Common myeloid progenitor, CD34-positive (primary cell): Measurements from ENCODE around the gene IYD.

Source experiments
- CTCF ChIA-PET: fragments of 350-600 bp; sonication (Branson Sonifier 250); formaldehyde crosslinking; loops from one replicate; lab custom pipeline; 2021; ENCODE audit warnings: antibody characterized with exemption; lab: Charles Lee
- POLR2A ChIA-PET: fragments of 350-600 bp; sonication (Branson Sonifier 250); formaldehyde crosslinking; loops from one replicate; lab custom pipeline; 2021; ENCODE audit warnings: antibody characterized with exemption; lab: Charles Lee
- DNase-seq, 3 donors: peaks; one replicate each; pipeline versions ENCODE4 v3.0.0 to v3.0.0-alpha.2; 2013
- H3K27ac ChIP-seq, 2 experiments: 1 replicate in 1 of 2; 2 replicates in 1 of 2; pipeline ENCODE4 v1.7.0; 2013; ENCODE audit warnings: inconsistent platforms in 2 of 2, low read length in 2 of 2, mild to moderate bottlenecking in 2 of 2, low read depth in 1 of 2, moderate library complexity in 1 of 2; ENCODE audit not compliant: severe bottlenecking in 2 of 2, insufficient read depth in 1 of 2, poor library complexity in 1 of 2
- H3K27me3 ChIP-seq, 5 experiments: replicated peaks in 2 of 5; 1 replicate in 3 of 5; 2 replicates in 2 of 5; pipeline versions ENCODE4 v1.6.1 to v1.7.0; 2013; ENCODE audit warnings: low read length in 4 of 5, mild to moderate bottlenecking in 2 of 5, moderate library complexity in 2 of 5, inconsistent platforms in 1 of 5; ENCODE audit not compliant: insufficient read depth in 5 of 5, control insufficient read depth in 4 of 5
- H3K36me3 ChIP-seq, 4 experiments: 1 replicate in 2 of 4; 2 replicates in 2 of 4; pipeline versions ENCODE4 v1.6.1 to v1.7.0; 2013; ENCODE audit warnings: low read length in 3 of 4, control low read depth in 1 of 4, mild to moderate bottlenecking in 1 of 4; ENCODE audit not compliant: control insufficient read depth in 4 of 4, insufficient read depth in 4 of 4
- H3K4me1 ChIP-seq, 4 experiments: 1 replicate in 3 of 4; 2 replicates in 1 of 4; pipeline versions ENCODE4 v1.6.1 to v1.7.1; 2013; ENCODE audit warnings: low read length in 3 of 4, mild to moderate bottlenecking in 3 of 4, control low read depth in 1 of 4, inconsistent platforms in 1 of 4, moderate library complexity in 1 of 4; ENCODE audit not compliant: control insufficient read depth in 4 of 4, insufficient read depth in 4 of 4; ENCODE audit errors: control extremely low read depth in 1 of 4
- H3K4me3 ChIP-seq, 7 experiments: 1 replicate in 4 of 7; 2 replicates in 3 of 7; pipeline versions ENCODE4 v1.5.1 to v1.7.0; 2013; ENCODE audit warnings: mild to moderate bottlenecking in 7 of 7, low read length in 6 of 7, moderate library complexity in 6 of 7, inconsistent platforms in 2 of 7, low read depth in 2 of 7, control low read depth in 1 of 7; ENCODE audit not compliant: insufficient read depth in 4 of 7, control insufficient read depth in 1 of 7; ENCODE audit errors: extremely low read depth in 1 of 7
- H3K9me3 ChIP-seq, 5 experiments: 1 replicate in 4 of 5; 2 replicates in 1 of 5; pipeline versions ENCODE4 v1.6.1 to v1.7.1; 2013; ENCODE audit warnings: low read length in 4 of 5, mild to moderate bottlenecking in 2 of 5, inconsistent platforms in 1 of 5, low read depth in 1 of 5, moderate library complexity in 1 of 5; ENCODE audit not compliant: control insufficient read depth in 4 of 5, insufficient read depth in 2 of 5; ENCODE audit errors: control extremely low read depth in 1 of 5
- WGBS: methylation state at CpG from one replicate; pipeline ENCODE4 v1.1.5; 2013; ENCODE audit not compliant: insufficient coverage; 5-methylcytosine and 5-hydroxymethylcytosine counted together

The IYD gene

DNA sequence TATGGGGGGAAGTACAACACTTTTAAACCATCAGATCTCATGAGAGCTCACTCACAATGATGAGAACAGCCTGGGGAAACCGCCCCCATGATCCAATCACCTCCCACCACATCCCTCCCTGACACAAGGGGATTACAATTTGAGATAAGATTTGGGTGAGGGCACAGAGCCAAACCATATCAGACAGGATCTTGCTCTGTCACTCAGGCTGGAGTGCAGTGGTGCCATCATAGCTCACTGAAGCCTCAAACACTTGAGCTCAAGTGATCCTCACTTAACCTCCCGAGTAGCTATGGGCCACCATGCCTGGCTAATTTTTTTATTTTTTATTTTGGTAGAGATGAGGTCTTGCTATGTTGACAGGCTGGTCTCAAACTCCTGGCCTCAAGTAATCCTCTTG is 5.1 kb upstream of the IYD start:
- H3K36me3 ChIP-seq, result no peaks in the 10 kb centered on the region
- POLR2A ChIA-PET, result no interaction called here
- CTCF ChIA-PET, result interaction anchor here (0.9 kb wide), 1 partner anchor 32 kb away, joined by 3 read pairs; no protein-coding TSS in a partner anchor
- peak; percentile 11 to 44 (median 43) for DNase-seq
- no CpG with 5 or more reads among the region's 2 CpGs for WGBS
- H3K27ac ChIP-seq, result no peak overlapping the region
- no peaks in the 10 kb centered on the region for H3K9me3 ChIP-seq
- no peaks in the 10 kb centered on the region for H3K27me3 ChIP-seq
- H3K4me3 ChIP-seq, result no peak overlapping the region
- peaks cover 0 to 6% (median 0%) of the 10 kb centered on the region in 4 experiments for H3K4me1 ChIP-seq

- peaks cover 0 to 6% (median 0%) of the 10 kb centered on the region in 4 experiments for H3K4me1 ChIP-seq
- 96% methylated on average over 6 of the region's 7 CpGs for WGBS
- POLR2A ChIA-PET, result interaction anchor here (0.6 kb wide), 1 partner anchor 374 kb away, joined by 3 read pairs; no protein-coding TSS in a partner anchor
- H3K4me3 ChIP-seq, result no peak overlapping the region
- H3K9me3 ChIP-seq, result no peaks in the 10 kb centered on the region
- DNase-seq, result no peak
- CTCF ChIA-PET, result interaction anchor here (0.9 to 1.2 kb wide), 2 partner anchors 29 to 32 kb away, joined by 3 read pairs; no protein-coding TSS in a partner anchor
- no peaks in the 10 kb centered on the region for H3K36me3 ChIP-seq
- H3K27me3 ChIP-seq, result no peaks in the 10 kb centered on the region
- no peak overlapping the region for H3K27ac ChIP-seq
These were observed 2.6 kb upstream of the IYD start for GRCh38 chr6:150366118-150366778.

DNA sequence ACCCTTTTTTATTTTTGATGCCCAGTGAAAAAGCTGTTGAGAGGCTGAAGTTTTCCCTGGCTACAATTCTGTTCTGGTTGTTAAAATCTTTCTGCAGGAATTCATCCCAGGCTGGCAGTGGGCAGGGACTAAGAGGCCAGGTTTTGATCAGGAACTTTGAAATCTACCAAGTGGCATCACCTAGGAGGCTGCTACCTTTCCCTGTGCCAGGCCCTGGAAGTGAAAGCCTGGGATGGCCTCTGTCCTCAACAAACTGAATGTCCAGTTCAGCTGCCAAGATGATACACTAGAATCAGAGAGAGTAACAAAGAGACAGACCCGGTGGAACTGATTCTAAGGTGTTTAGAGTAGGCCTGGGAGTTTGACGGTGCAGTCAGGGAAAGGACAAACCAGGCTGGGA is 596 bp downstream of the IYD start:
- ChIA-PET POLR2A (no interaction called here), CTCF (interaction anchor here (0.6 kb wide), 1 partner anchor 8 kb away, joined by 3 read pairs; no protein-coding TSS in a partner anchor)
- WGBS, result 96% methylated on average over 2 of the region's 2 CpGs

GRCh38 chr6:150370112-150370511 is 1.3 kb downstream of the IYD start:
- ChIA-PET CTCF (interaction anchor here (1.0 kb wide), 1 partner anchor 48 kb away, joined by 3 read pairs; no protein-coding TSS in a partner anchor), POLR2A (no interaction called here)

More for the DNA sequence above, 596 bp downstream of the IYD start:
- Histone ChIP-seq H3K4me1 (no peaks in the 10 kb centered on the region), H3K4me3 (no peak overlapping the region), H3K36me3 (no peaks in the 10 kb centered on the region), H3K27me3 (no peaks in the 10 kb centered on the region), H3K9me3 (no peaks in the 10 kb centered on the region), H3K27ac (no peak overlapping the region)
- DNase-seq, result no peak

GRCh38 chr6:150371356-150371755 is 2.5 kb downstream of the IYD start:
- Histone ChIP-seq H3K9me3 (no peaks in the 10 kb centered on the region), H3K4me3 (no peak overlapping the region), H3K27ac (no peak overlapping the region), H3K4me1 (no peaks in the 10 kb centered on the region), H3K36me3 (no peaks in the 10 kb centered on the region), H3K27me3 (peaks cover 0 to 3% (median 0%) of the 10 kb centered on the region in 5 experiments)
- WGBS, result 100% methylated on average over 1 of the region's 2 CpGs
- ChIA-PET POLR2A (no interaction called here), CTCF (interaction anchor here (1.0 kb wide), 1 partner anchor 47 kb away, joined by 3 read pairs; no protein-coding TSS in a partner anchor)
- no peak for DNase-seq

More at GRCh38 chr6:150370112-150370511, 1.3 kb downstream of the IYD start:
- no peaks in the 10 kb centered on the region for H3K27me3 ChIP-seq
- H3K36me3 ChIP-seq, result no peaks in the 10 kb centered on the region
- H3K4me1 ChIP-seq, result no peaks in the 10 kb centered on the region
- no peak overlapping the region for H3K4me3 ChIP-seq
- no peak overlapping the region for H3K27ac ChIP-seq
- WGBS, result 98% methylated on average over 10 of the region's 12 CpGs
- no peaks in the 10 kb centered on the region for H3K9me3 ChIP-seq
- no peak for DNase-seq

DNA sequence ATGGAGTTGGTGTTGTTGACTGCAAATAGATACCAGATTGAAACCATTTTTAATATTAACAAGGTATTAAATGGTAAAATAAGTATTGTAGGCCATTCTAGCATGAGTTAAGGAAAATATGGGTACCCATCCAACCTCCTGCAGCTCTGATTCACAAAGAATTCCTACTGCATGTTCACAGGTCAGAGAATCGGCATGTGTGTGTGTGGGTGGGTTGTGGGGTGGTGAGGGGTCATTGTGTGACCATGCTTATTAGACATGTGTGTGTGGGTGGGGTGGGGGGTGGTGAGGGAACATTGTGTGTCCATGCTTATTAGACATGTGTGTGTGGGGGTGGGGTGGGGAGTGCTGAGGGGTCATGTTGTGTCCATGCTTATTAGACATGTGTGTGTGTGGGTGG is 3.2 kb downstream of the IYD start:
- ChIA-PET POLR2A (no interaction called here), CTCF (interaction anchor here (1.4 kb wide), 1 partner anchor 24 kb away, joined by 5 read pairs; no protein-coding TSS in a partner anchor)
- no peak overlapping the region for H3K27ac ChIP-seq
- no CpG with 5 or more reads among the region's 1 CpG for WGBS
- no peaks in the 10 kb centered on the region for H3K9me3 ChIP-seq
- H3K36me3 ChIP-seq, result no peaks in the 10 kb centered on the region
- H3K4me1 ChIP-seq, result no peaks in the 10 kb centered on the region
- H3K27me3 ChIP-seq, result peaks cover 0 to 3% (median 0%) of the 10 kb centered on the region in 5 experiments
- H3K4me3 ChIP-seq, result no peak overlapping the region
- no peak for DNase-seq

- H3K4me3 ChIP-seq, result no peak overlapping the region
- ChIA-PET CTCF (interaction anchor here (1.4 kb wide), 1 partner anchor 23 kb away, joined by 5 read pairs; no protein-coding TSS in a partner anchor), POLR2A (no interaction called here)
- no peaks in the 10 kb centered on the region for H3K9me3 ChIP-seq
- H3K4me1 ChIP-seq, result peaks cover 0 to 3% (median 0%) of the 10 kb centered on the region in 4 experiments
- peaks cover 0 to 3% (median 0%) of the 10 kb centered on the region in 5 experiments for H3K27me3 ChIP-seq
- no CpG with 5 or more reads among the region's 2 CpGs for WGBS
- no peak for DNase-seq
- no peaks in the 10 kb centered on the region for H3K36me3 ChIP-seq
- no peak overlapping the region for H3K27ac ChIP-seq
These were observed 4.5 kb downstream of the IYD start for GRCh38 chr6:150373260-150373701.
